ENCODE data around the gene SPOCK3.

- TF ChIP-seq TAF1 (IDR thresholded peaks at IDR 0.05; ENCODE audit: low read depth): no peak
- TF ChIP-seq, protein P1, sequence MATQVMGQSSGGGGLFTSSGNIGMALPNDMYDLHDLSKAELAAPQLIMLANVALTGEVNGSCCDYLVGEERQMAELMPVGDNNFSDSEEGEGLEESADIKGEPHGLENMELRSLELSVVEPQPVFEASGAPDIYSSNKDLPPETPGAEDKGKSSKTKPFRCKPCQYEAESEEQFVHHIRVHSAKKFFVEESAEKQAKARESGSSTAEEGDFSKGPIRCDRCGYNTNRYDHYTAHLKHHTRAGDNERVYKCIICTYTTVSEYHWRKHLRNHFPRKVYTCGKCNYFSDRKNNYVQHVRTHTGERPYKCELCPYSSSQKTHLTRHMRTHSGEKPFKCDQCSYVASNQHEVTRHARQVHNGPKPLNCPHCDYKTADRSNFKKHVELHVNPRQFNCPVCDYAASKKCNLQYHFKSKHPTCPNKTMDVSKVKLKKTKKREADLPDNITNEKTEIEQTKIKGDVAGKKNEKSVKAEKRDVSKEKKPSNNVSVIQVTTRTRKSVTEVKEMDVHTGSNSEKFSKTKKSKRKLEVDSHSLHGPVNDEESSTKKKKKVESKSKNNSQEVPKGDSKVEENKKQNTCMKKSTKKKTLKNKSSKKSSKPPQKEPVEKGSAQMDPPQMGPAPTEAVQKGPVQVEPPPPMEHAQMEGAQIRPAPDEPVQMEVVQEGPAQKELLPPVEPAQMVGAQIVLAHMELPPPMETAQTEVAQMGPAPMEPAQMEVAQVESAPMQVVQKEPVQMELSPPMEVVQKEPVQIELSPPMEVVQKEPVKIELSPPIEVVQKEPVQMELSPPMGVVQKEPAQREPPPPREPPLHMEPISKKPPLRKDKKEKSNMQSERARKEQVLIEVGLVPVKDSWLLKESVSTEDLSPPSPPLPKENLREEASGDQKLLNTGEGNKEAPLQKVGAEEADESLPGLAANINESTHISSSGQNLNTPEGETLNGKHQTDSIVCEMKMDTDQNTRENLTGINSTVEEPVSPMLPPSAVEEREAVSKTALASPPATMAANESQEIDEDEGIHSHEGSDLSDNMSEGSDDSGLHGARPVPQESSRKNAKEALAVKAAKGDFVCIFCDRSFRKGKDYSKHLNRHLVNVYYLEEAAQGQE (IDR thresholded peaks at IDR 0.05; ENCODE audit: low read depth): no peak
- no peak for TF ChIP-seq RAD21 (IDR thresholded peaks at IDR 0.05; ENCODE audit: low read depth)
- TF ChIP-seq EP300 (IDR thresholded peaks at IDR 0.05; ENCODE audit: borderline replicate concordance): no peak
- TF ChIP-seq EGR1 (IDR thresholded peaks at IDR 0.05): no peak
- no peak for TF ChIP-seq CEBPB (IDR thresholded peaks at IDR 0.05)
Observed at GRCh38 chr4:166802346-166802745, 431.9 kb downstream of the SPOCK3 start.
